ENCODE measurements around the gene DYNC1LI1. TPM values are rescaled to one million over a fixed set of nuclear protein-coding genes. Genes with fewer than 3 reads are reported as not detected.
A peak's percentile ranks its signal among the peaks of the same experiment; 100 is the strongest.
"Not testable (repeated sequence)": the region's sequence is repeated elsewhere in the genome, so short reads cannot be mapped to it uniquely, and the experiment has no call there.

Gene DYNC1LI1
- total RNA-seq, 1 donor from 2014 or later, result 37.6 TPM

DNA sequence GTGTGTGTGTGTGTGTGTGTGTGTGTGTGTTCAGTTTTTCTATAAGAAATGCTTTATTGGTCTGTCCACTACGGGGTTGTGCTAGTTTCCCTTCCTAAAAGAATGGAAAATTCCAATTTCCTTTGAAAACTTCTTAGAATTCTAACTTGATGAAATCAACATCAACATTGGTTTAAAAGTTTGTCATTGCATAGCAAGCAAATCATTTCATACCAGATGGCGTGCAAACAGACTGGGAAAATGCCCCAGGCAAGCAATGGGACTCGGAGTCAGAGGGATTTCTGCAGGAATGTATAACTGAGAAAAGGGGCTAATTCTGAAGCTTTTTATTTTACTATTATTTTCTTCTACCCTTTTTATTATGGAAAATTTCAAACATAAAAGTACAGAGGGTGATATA is 13.1 kb upstream of the DYNC1LI1 start:
- peak; percentile 6 for DNase-seq

DNA sequence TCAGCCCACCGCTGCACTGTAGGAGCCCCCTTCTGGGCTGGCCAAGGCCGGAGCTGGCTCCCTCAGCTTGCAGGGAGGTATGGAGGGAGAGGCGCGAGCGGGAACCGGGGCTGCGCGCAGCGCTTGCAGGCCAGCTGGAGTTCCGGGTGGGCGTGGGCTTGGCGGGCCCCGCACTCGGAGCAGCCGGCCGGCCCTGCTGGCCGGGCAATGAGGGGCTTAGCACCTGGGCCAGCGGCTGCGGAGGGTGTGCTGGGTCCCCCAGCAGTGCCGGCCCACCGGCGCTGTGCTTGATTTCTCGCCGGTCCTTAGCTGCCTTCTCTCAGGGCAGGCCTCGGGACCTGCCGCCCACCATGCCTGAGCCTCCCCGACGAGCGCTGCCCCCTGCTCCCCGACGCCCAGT is 8.0 kb upstream of the DYNC1LI1 start:
- DNase-seq, result not testable (repeated sequence)

DNA sequence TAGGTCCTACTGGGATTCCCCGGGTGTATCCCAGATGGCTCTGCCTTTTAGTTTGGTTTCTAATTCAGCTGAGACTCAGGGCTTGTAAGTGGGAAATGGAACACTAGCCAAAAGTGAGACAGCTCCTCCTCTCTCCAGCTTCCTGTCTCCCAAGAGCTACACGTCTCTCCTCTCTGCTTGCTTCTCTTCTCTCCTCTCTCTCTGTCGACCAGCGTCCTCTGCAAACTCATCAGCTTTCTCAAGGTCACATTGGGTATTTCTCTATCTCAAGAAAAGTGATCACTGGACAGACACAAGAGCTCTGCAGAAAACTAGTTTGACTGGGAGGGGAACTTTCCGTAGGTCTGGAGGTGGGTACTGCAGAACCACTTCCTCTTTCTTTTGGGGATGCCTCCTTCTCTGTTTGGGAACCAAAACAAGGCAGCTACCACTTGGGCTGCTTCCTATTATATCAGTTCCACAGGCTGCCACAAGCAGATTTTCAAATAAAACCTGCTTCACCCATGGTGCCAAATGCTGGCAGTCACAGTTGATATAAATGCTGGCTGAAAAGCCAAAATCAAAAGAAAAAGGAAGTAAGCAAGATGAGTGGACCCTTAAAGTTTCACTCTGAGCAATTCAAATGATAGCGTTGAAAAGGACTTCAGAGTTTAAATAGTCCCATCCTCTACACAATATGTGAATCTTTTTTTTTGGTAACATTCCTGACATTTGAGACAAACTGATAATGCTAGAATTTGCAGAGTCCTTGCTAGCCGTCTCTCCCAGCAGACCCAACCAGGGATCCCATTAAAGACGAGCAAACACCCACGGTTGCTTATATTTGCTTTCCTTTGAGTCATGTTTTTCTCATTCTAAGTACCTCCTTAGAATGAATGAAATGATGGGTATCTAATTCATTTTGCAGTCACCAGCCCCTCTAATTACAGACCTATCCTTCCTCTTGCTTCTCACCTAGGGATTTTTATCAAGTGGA is 7.2 kb upstream of the DYNC1LI1 start:
- peak; percentile 65 for DNase-seq

DNA sequence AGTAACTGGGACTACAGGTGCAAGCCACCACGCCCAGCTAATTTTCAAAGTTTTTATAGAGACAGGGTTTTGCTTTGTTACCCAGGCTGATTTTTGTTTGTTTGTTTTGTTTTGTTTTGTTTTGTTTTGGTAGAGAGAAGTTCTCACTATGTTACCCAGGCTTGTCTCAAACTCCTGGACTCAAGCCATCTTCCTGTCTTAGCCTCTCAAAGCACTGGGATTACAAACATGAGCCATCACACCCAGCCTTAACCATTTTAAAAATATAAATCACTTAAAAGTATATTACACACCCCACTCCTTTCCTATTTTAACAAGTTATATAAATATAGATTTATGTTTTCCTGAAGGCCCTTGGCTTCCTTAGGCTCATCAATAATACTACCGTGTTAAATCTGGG is 6.5 kb upstream of the DYNC1LI1 start:
- peak; percentile 65 for DNase-seq

DNA sequence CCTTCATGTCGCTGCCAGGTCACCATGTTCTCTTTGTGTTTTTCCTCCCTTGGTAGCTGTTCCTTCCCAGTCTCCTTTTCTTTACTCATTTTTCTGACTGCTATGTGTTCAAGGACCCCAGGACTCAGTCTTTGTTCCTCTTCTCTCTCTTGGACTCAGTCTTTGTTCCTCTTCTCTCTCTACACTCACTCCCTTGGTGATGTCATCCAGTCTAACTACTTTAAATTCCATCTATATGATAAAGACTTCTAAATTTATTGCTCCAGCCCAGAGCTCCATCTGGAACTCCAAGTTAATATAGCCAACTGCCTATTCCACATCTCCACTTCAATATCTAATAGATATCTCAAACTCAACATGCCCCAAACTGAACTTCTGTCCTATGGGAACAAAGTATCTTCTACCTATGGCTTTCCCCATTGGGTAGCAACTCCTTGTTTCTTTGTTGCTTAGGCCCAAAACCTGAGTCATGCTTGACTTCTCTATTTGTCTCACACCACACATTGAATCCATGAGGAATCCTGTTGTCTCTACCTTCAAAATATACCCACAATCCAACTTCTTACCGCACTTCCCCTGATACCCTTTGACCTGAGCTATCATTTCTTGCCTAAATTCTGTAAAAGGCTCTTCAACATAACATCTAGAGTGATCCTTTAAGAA is 4.9 kb upstream of the DYNC1LI1 start:
- DNase-seq, result no peak

DNA sequence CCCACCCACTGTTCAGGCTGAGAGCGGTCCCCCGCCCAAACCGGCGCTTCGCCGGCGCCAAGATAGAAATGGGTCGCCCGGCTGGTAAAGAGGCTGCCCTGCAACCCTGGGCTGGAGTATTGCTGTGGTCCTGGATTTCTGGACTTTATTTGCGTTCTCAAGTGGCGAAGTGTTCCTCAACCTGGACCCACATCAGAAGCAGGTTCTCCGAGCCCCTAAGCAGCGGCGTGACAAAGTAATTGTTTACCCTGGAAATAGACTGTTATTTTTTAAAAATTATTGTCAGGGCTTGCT is 481 bp upstream of the DYNC1LI1 start:
- no peak for DNase-seq

DNA sequence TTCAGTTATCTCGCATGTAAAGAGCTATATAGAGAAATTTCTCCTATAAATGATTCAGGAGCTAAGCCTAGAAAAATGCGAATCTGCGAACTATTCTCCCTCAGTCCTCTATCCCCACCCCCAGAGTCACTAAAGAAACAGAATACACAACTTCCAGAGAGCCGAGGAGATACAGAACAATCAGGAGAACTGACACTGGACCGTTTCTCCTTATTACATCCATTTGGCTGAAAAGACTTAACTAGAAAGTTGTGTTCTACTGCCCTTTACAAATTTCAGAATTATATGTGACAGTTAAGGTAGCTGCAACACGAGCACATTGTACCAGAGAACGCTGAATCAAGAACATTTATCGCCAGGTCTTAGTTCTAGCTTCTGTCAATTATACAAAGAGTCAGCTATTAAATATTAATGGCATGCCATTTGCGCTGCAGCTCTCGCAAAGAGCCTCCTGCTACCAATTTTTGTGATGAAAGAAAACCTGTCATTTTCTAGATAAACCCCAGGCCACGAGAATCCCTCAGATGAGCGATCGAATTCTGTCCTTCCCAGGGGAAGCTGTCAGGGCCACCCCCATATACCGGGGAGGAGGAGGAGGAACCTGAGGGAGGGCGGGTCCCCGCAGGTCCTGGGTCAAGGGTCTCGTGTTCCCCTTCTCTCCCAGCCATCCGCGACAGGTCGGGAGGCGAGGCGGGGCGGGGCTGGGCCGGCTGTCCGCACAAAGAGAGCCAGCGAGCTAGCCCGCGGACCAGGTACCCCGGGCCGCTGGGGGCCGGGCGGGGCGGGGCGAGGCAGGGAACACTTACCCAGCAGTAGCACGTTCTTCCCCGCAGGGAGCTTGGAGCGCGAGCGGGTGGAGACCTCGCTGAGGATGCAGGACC is 878 bp downstream of the DYNC1LI1 start:
- DNase-seq, result peak; percentile 27

DNA sequence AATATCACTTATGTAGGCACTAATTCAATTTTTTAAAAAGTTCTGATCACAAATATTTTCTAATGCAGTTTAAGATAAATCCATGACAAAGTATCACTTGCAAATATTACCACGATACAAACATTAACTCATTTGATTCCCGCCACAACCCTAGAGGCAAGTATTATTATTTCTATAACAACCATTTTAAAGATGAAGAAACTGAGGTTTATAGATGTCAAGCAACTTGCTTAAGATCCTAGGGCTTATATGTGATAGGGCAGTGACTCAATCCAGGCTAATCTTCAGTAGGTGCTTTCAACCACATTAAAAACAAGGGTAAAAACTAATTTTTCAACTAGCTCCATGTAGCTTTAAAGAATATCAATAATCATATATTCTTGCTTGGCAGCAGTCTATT is 1.7 kb downstream of the DYNC1LI1 start:
- no peak for DNase-seq

DNA sequence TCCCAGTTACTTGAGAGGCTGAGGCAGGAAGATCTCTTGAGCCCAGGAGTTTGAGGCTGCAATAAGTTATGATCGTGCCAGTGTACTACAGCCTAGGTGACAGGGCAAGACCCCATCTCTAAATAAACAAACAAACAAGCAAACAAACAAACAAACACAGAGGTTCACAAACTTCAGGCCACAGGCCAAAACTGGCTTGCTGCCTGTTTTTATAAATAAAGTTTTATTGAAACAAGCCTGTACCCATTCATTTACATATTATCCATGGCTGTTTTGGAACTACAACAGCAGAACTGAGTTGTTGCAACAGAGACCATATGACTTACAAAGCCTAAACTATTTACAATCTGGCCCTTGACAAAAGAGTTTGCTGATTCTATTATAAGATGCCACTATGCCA is 6.5 kb downstream of the DYNC1LI1 start:
- no peak for DNase-seq

DNA sequence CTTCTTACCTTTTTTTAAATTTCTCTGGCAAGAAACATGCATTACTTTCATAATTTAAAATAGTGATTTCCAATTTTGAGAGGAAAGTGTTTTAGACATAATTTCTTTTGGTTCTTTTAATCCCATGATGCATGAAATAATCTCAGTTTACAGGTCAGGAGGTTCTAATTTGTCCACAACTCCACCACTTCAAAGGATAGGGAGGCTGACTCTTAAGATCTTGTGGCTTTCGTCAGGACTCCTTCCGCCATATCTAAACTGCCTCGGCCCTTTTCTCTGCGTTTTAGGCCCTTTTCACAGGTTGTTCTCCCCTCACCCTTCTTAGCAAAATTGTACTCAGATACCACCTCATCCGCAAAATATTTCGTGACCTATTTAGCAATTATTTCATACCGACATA is 8.0 kb downstream of the DYNC1LI1 start:
- no peak for DNase-seq

DNA sequence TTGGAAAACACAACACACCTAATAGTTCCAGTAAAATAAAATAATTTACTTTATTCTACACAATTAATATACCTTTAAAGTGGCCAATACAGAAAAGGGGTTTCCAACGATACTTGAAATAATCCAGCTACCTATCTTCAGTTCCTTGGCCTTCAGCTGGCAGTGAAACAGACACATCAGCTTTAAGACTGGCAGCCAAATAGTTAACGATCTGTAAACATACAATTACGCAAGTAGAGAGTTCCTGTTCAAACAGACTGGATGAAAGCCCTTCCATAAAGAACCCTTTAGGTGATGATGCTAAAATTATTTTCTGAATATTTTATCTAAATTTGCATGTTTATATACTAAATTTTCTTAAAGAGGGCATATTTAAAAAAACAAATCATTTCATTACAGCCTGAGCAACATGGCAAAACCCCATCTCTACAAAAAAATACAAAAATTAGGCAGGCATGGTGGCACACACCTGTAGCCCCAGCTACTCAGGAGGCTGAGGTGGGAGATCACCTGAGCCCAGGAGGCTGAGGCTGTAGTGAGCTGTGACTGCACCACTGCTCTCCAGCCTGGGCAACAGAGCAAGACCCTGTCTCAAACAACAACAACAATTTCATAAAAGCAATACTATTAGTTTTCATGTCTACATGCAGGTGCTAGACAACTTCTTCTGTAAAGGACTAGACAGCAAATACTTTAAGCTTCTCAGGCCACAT is 12.9 kb downstream of the DYNC1LI1 start:
- no peak for DNase-seq

DNA sequence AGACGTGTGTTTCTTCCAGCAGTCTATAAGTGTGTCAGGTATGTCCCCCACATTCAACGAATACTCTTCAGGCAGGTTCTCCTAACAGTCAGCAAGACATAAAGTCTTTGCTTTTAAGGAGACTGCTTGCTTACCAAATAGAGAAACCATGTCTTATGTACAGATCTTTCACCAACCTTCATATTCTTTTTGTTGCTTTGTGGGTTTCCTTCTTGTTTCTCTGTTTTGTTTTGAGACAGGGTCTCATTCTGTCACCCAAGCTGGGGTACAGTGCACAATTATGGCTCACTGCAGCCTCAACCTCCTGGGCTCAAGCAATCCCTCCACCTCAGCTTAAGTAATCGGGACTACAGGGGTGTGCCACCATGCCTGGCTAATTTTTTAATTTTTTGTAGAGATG is 14.3 kb downstream of the DYNC1LI1 start:
- no peak for DNase-seq

DNA sequence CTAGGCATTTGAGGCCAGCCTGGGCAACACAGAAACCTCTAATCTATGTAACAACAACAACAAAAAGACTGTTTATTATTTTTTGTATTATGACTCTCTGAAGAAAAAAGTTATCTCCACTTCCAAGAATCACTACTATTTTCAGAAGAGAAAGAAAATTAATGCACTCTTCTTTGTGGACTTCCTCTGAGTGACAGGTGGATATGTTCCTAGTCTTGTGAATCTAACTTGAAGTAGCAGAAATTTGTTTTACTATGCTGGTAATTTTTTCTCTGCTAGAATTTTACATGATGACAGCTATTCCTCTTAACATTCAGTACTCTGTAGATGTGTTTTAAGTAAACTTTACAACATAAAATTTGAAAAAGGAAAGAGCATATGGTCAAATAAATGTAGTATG is 16.7 kb downstream of the DYNC1LI1 start:
- DNase-seq, result no peak

DNA sequence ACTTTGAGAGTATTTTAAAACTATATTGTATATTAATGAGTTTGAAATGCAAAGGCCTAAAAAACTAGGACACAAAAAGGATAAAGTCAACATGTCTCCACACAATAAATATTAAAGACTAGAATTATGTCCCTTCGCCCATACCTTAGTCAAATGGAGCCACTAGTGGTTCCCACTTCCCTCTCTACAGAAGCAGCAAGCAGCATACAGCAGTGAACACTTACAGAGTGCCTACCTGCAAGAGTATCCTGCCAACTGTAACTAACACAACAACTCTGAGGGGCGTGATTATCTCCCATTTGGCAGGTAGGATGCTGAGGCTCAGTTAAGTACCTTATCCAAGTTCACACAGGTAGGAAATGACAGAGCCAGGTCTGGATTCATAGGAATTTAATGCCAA is 17.2 kb downstream of the DYNC1LI1 start:
- DNase-seq, result no peak

DNA sequence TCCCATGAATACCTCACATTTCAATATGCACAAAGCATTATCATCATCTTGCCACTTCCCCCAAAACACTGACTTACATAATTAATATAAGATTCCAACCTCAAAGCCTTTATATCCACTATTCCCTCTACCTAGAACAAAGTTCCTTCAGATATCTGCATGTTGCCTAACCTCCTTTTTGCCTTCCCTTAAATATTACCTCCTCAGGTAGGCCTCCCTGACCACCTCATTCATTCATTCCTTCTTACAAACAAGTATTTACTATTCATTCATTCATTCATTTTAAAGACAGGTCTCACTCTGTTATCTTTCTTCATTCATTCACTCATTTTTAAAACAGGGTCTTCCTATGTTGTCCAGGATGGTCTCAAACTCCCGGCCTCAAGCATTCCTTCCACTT is 18.6 kb downstream of the DYNC1LI1 start:
- no peak for DNase-seq

DNA sequence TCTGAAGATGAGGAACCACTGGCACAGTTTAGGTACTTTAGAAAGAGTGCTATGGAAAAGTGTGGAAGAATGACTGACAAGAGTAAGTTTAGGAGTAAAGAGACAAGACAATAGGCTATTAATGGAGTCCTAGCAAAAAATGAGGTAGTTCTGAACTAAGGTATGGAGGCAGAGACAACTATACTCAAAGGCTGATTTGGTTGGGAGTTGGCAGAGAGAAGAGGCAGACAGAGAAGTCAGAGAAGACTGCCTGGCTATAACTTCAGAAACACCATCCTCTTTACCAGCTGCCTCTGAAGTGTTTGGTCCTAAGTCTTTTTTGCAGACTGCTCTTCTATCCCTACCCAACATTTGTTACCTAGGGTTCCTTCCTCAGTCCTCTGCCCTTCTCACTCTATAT is 19.2 kb downstream of the DYNC1LI1 start:
- DNase-seq, result no peak

DNA sequence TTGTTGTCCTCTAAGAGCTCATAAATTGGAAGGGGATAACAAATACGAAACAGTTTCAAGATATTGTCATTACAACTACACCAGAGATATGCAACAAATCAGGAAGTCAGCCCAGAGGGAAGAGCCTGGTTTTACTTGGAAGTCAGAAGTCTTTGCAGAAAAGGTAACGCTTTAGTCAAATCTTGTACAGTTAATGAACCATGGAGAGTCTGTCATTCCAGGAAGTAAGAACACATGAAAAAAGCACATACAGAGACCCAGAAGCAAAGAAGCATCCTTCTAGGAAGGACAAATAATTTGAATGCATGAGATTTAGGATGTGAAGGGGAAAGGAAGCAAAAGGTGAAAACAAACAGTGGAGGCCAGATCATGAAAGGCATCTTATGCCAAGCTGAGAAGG is 19.6 kb downstream of the DYNC1LI1 start:
- DNase-seq, result no peak

DNA sequence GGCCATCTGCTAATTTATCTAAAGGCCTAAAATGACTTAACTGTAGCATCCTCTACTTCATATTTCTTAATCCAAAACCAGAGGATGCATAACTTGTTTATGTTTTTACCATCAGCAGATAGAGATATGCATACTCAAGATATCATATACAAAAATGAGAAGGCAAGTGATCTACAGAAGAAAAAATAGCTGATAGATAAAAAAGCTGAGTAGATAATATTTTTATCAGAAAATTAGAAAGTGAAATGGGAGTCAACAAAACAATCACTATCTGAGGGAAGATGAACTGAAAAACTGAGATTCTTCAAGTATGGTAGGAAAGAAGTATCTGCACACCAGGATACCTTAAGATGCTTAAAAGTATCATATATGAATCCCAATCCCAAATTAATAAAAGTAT is 25.4 kb downstream of the DYNC1LI1 start:
- DNase-seq, result no peak

DNA sequence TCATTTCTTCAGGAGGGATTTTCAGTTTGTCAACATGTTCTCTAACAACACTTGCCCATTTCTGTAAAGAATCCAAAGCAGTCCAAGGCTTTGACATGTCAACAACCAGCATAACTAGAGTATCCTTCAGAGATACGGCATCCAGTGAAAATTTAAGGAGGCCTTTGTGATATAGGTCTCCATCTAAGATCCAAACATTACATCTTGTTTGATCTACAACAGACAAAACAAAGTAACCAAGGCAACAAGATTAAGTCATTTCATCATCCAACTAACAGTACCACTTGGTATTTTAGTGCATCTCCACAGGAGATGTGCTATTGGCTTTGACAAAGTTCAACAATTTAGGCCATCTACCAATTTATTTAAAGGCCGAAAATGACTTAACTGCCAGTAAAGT is 25.8 kb downstream of the DYNC1LI1 start:
- DNase-seq, result no peak

DNA sequence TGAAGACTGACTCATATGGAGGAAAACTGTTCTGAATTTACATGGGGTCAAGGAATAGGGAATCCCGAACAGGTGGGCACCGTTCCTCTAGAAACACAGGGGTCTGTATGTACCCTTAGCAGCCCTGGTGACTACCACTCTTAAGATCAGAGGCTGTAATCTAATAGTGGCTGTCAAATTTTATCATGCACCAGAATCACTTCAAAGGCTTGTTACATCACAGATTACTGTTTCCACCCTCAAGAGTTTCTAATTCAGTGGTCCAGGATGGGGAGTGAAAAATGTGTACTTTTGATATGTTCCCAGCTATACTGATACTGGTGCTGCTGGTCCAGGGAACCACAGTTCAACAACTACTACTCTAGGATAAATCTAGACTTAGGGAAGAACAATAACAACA is 27.9 kb downstream of the DYNC1LI1 start:
- DNase-seq, result no peak

DNA sequence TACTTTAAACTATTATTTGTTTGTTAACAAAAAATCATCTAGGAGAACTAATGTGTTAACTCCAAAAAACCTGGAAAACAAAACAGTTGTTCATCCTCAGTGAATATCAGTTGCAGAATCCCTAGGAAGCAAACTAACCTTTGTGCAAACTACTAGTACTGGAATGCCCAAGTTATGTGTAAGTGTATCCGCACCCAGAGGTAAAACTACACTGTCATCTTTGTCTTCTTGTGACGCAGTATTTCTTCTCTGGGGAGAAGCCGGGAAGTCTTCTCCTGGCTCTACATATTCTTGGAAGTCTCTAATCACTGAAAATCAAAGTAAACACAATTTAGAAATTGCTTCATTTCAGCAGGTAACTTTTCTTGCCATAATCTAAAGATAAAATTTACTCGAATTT is 29.8 kb downstream of the DYNC1LI1 start:
- no peak for DNase-seq

DNA sequence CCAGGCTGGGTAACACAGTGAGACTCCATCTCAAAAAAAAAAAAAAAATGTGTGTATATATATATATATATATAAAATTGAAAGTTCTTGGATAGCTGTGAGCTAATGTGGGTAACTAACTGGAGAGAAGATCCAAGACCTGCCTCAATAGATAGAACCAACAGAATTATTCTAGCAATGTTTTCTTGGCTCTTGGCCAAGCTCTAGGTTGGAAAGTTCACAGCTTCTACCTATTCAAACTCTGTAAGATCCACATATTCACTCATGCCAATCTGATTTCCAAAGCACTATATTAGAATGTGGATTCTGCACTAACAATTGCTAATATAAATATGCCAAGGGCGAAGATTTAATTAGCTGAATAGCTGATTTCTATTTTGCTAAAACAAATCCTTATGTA is 38.2 kb downstream of the DYNC1LI1 start:
- no peak for DNase-seq
